DMS114 treated with DMSO at 0.1 percent for 48 hours (cell line): Measurements from ENCODE around the gene GGNBP2.

Experiments used
- DNase-seq: peaks from one replicate; lab custom pipeline; 2025; ENCODE audit not compliant: unreplicated experiment; lab: John Stamatoyannopoulos, UW

The GGNBP2 gene

GRCh38 chr17:36515837-36516236 lies 28.9 kb upstream of the GGNBP2 start:
- no peak for DNase-seq

GRCh38 chr17:36523113-36523512 lies 21.6 kb upstream of the GGNBP2 start:
- DNase-seq, result no peak

- no peak for DNase-seq
Measured at GRCh38 chr17:36524428-36524876, 20.3 kb upstream of the GGNBP2 start.

GRCh38 chr17:36525113-36525512 lies 19.6 kb upstream of the GGNBP2 start:
- no peak for DNase-seq

- no peak for DNase-seq
Measured at GRCh38 chr17:36525888-36526287, 18.8 kb upstream of the GGNBP2 start.

- DNase-seq, result no peak
Measured at GRCh38 chr17:36527621-36528250, 17.0 kb upstream of the GGNBP2 start.

- DNase-seq, result no peak
Measured at GRCh38 chr17:36529121-36529520, 15.6 kb upstream of the GGNBP2 start.

GRCh38 chr17:36532435-36532975 lies 12.2 kb upstream of the GGNBP2 start:
- DNase-seq, result no peak

GRCh38 chr17:36533935-36534839 lies 10.5 kb upstream of the GGNBP2 start:
- DNase-seq, result peak; percentile 44

GRCh38 chr17:36534840-36535668 lies 9.7 kb upstream of the GGNBP2 start, which contains the start of the genes MYO19 and PIGW:
MYO19 (minus strand) TSS chr17:36534868; CDS start chr17:36532538, 2,330 bp downstream.
PIGW (plus strand) TSS chr17:36534987; CDS start chr17:36537102, 2,115 bp downstream.
- DNase-seq, result peak; percentile 77

- no peak for DNase-seq
Measured at GRCh38 chr17:36535669-36536081, 9.0 kb upstream of the GGNBP2 start.

- DNase-seq, result no peak
Measured at GRCh38 chr17:36540696-36541095, 4.0 kb upstream of the GGNBP2 start.

- no peak for DNase-seq
Measured at GRCh38 chr17:36542755-36543154, 2.0 kb upstream of the GGNBP2 start.

GRCh38 chr17:36544044-36544306 lies 744 bp upstream of the GGNBP2 start:
- DNase-seq, result peak; percentile 20

GRCh38 chr17:36545077-36545464 lies 352 bp downstream of the GGNBP2 start:
- peak; percentile 56 for DNase-seq

GRCh38 chr17:36545465-36546417 lies 1.0 kb downstream of the GGNBP2 start:
- DNase-seq, result peak; percentile 89

- no peak for DNase-seq
Measured at GRCh38 chr17:36546418-36547093, 1.8 kb downstream of the GGNBP2 start.

GRCh38 chr17:36547776-36548175 lies 3.1 kb downstream of the GGNBP2 start:
- DNase-seq, result no peak
